ENCODE measurements around the gene KRTAP20-2.

Gene KRTAP20-2

DNA sequence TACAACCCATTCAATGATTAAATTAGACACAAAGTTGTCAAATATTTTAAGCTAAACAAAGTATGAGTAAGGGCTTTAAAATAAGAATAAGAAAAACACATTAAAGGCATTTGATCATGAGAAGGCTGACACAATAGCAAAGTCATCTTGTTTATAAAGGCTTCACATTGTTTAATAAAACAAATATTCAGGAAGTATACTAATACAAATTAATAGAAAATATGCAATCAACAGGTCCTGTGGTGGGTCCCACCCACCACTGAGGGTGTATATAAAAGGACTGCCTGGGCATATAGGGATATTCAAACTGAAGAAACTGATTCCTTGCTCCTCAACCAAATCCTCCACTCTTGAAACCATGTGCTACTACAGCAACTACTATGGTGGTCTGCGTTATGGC, at the start of gene KRTAP20-2:
Gene KRTAP20-2 (plus strand): TSS at position 301 of the 400 bp plus-strand sequence. CDS start 58 bp downstream, at position 359.
- H3K27ac ChIP-seq (ENCODE audit: low read length), result no peak within 1 kb of the TSS

DNA sequence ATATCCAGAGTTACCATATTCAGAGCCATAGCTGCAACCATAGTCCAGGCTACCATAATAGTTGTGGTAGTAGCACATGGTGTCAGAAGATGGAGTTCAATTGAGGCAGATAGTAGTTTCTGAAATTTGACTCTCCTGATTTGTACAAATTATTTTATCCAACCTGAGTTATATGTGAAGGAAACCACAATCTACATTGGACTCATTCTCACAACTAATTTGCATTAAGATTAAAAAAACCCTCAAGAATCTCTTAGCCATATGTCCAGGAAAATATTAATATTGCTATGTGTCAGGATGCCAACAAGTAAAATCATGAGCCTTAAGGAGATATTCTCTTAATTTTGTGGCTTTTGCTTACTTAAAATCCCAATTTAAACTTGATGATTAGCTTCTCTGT, 44.7 kb upstream of the KRTAP20-2 start, which contains the start of gene KRTAP22-2:
Gene KRTAP22-2 (minus strand): TSS at position 101 of the 400 bp plus-strand sequence.
- no peak within 1 kb of the TSS for H2AFZ ChIP-seq (ENCODE audit: low read depth, low read length)
- H3K4me3 ChIP-seq (ENCODE audit: low read length), result no peak within 1 kb of the TSS
- no peak within 1 kb of the TSS for H3K27ac ChIP-seq (ENCODE audit: low read length)
- H3K9me3 ChIP-seq (ENCODE audit: insufficient read depth, low read length), result no peaks in the 10 kb centered on the region
- no peaks in the 10 kb centered on the region for H3K4me1 ChIP-seq (ENCODE audit: low read length)
- no peak within 1 kb of the TSS for H3K9ac ChIP-seq (ENCODE audit: low read length)
- no peaks in the 10 kb centered on the region for H4K20me1 ChIP-seq (ENCODE audit: insufficient read depth, low read length)
- TF ChIP-seq, protein P1, sequence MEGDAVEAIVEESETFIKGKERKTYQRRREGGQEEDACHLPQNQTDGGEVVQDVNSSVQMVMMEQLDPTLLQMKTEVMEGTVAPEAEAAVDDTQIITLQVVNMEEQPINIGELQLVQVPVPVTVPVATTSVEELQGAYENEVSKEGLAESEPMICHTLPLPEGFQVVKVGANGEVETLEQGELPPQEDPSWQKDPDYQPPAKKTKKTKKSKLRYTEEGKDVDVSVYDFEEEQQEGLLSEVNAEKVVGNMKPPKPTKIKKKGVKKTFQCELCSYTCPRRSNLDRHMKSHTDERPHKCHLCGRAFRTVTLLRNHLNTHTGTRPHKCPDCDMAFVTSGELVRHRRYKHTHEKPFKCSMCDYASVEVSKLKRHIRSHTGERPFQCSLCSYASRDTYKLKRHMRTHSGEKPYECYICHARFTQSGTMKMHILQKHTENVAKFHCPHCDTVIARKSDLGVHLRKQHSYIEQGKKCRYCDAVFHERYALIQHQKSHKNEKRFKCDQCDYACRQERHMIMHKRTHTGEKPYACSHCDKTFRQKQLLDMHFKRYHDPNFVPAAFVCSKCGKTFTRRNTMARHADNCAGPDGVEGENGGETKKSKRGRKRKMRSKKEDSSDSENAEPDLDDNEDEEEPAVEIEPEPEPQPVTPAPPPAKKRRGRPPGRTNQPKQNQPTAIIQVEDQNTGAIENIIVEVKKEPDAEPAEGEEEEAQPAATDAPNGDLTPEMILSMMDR (IDR thresholded peaks at IDR 0.05; ENCODE audit: low read depth, low read length), result no peak
- no peak for TF ChIP-seq EZH2phosphoT487 (IDR thresholded peaks at IDR 0.05; ENCODE audit: low read depth)
- H3K4me2 ChIP-seq (ENCODE audit: low read length), result no peak within 1 kb of the TSS
- H3K79me2 ChIP-seq (ENCODE audit: low read length), result no peaks in the 10 kb centered on the region
- no peaks in the 10 kb centered on the region for H3K27me3 ChIP-seq (ENCODE audit: low read depth, low read length)
- H3K36me3 ChIP-seq (replicated peaks; ENCODE audit: low read depth, low read length), result no peaks in the 10 kb centered on the region

More for the DNA sequence above, at the start of gene KRTAP20-2:
- no peak within 1 kb of the TSS for H3K4me2 ChIP-seq (ENCODE audit: low read length)
- no peaks in the 10 kb centered on the region for H3K4me1 ChIP-seq (ENCODE audit: low read length)
- H3K36me3 ChIP-seq (replicated peaks; ENCODE audit: low read depth, low read length), result no peaks in the 10 kb centered on the region
- TF ChIP-seq EZH2phosphoT487 (IDR thresholded peaks at IDR 0.05; ENCODE audit: low read depth), result no peak
- TF ChIP-seq, protein P1 (IDR thresholded peaks at IDR 0.05; ENCODE audit: low read depth, low read length), result no peak
- no peaks in the 10 kb centered on the region for H3K27me3 ChIP-seq (ENCODE audit: low read depth, low read length)
- no peak within 1 kb of the TSS for H3K4me3 ChIP-seq (ENCODE audit: low read length)
- no peaks in the 10 kb centered on the region for H3K79me2 ChIP-seq (ENCODE audit: low read length)
- no peak within 1 kb of the TSS for H2AFZ ChIP-seq (ENCODE audit: low read depth, low read length)
- H4K20me1 ChIP-seq (ENCODE audit: insufficient read depth, low read length), result no peaks in the 10 kb centered on the region
- no peak within 1 kb of the TSS for H3K9ac ChIP-seq (ENCODE audit: low read length)
- H3K9me3 ChIP-seq (ENCODE audit: insufficient read depth, low read length), result no peaks in the 10 kb centered on the region

DNA sequence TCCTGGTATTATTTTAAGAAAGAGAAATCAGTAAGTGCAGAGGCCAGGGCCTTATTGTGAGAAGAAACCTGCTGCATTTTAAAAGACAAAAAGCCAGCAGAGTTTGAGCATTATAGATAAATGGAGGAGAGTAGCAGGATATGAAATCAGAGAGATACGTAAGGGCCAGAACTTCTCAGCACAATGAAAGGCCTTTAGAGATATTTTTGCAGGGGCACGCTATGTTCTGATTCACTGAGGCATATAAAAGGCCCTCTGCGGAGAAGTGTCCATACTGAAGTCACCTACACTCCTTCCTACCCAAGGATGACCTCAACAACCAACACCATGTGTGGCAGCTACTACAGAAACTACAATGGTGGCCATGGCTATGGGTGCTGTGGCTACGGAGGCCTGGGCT, 42.9 kb upstream of the KRTAP20-2 start, which contains the start of gene KRTAP6-3:
Gene KRTAP6-3 (plus strand): TSS at position 301 of the 400 bp plus-strand sequence. CDS start 6 bp downstream, at position 307.
- no peak within 1 kb of the TSS for H3K9ac ChIP-seq (ENCODE audit: low read length)
- no peak within 1 kb of the TSS for H3K4me2 ChIP-seq (ENCODE audit: low read length)
- H4K20me1 ChIP-seq (ENCODE audit: insufficient read depth, low read length), result no peaks in the 10 kb centered on the region
- no peaks in the 10 kb centered on the region for H3K4me1 ChIP-seq (ENCODE audit: low read length)
- H3K4me3 ChIP-seq (ENCODE audit: low read length), result no peak within 1 kb of the TSS
- no peak for TF ChIP-seq EZH2phosphoT487 (IDR thresholded peaks at IDR 0.05; ENCODE audit: low read depth)
- TF ChIP-seq, protein P1 (IDR thresholded peaks at IDR 0.05; ENCODE audit: low read depth, low read length), result no peak
- H2AFZ ChIP-seq (ENCODE audit: low read depth, low read length), result no peak within 1 kb of the TSS
- no peaks in the 10 kb centered on the region for H3K79me2 ChIP-seq (ENCODE audit: low read length)
- no peaks in the 10 kb centered on the region for H3K27me3 ChIP-seq (ENCODE audit: low read depth, low read length)
- no peaks in the 10 kb centered on the region for H3K9me3 ChIP-seq (ENCODE audit: insufficient read depth, low read length)
- no peaks in the 10 kb centered on the region for H3K36me3 ChIP-seq (replicated peaks; ENCODE audit: low read depth, low read length)
- H3K27ac ChIP-seq (ENCODE audit: low read length), result no peak within 1 kb of the TSS

DNA sequence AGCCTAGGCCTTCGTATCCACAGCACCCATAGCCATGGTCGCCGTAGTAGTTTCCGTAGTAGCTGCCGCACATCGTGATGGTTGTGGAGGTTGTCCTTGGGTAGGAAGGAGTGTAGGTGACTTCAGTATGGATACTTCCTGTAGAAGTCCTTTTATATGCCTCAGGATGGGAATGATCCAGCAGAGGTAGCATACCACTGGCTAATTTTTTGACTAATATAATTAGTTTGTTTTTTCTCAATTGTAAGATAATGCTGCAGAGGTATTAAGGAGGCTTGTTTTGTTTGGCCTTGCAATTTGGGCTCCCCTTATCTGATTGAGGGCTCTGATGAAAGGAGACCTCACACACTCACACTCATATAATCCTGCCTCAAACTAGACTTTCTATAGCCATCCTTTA, 36.2 kb upstream of the KRTAP20-2 start, which contains the start of gene KRTAP6-2:
Gene KRTAP6-2 (minus strand): TSS at position 101 of the 400 bp plus-strand sequence. CDS start 28 bp downstream, at position 73.
- Histone ChIP-seq H3K27me3 (ENCODE audit: low read depth, low read length) (no peaks in the 10 kb centered on the region), H3K4me1 (ENCODE audit: low read length) (no peaks in the 10 kb centered on the region), H3K36me3 (replicated peaks; ENCODE audit: low read depth, low read length) (no peaks in the 10 kb centered on the region), H3K4me2 (ENCODE audit: low read length) (no peak within 1 kb of the TSS), H3K4me3 (ENCODE audit: low read length) (no peak within 1 kb of the TSS), H2AFZ (ENCODE audit: low read depth, low read length) (no peak within 1 kb of the TSS), H3K9ac (ENCODE audit: low read length) (no peak within 1 kb of the TSS), H4K20me1 (ENCODE audit: insufficient read depth, low read length) (no peaks in the 10 kb centered on the region), H3K79me2 (ENCODE audit: low read length) (no peaks in the 10 kb centered on the region), H3K9me3 (ENCODE audit: insufficient read depth, low read length) (no peaks in the 10 kb centered on the region), H3K27ac (ENCODE audit: low read length) (no peak within 1 kb of the TSS)
- no peak for TF ChIP-seq EZH2phosphoT487 (IDR thresholded peaks at IDR 0.05; ENCODE audit: low read depth)
- TF ChIP-seq, protein P1 (IDR thresholded peaks at IDR 0.05; ENCODE audit: low read depth, low read length), result no peak

All from OCI-LY3 (cell line).